ENCODE data around the gene ID2. TPM values are rescaled to one million over a fixed set of nuclear protein-coding genes. Genes with fewer than 3 reads are reported as not detected.

ID2 gene
- total RNA-seq, 1 donor from 2014 or later: 9.4 TPM

DNA sequence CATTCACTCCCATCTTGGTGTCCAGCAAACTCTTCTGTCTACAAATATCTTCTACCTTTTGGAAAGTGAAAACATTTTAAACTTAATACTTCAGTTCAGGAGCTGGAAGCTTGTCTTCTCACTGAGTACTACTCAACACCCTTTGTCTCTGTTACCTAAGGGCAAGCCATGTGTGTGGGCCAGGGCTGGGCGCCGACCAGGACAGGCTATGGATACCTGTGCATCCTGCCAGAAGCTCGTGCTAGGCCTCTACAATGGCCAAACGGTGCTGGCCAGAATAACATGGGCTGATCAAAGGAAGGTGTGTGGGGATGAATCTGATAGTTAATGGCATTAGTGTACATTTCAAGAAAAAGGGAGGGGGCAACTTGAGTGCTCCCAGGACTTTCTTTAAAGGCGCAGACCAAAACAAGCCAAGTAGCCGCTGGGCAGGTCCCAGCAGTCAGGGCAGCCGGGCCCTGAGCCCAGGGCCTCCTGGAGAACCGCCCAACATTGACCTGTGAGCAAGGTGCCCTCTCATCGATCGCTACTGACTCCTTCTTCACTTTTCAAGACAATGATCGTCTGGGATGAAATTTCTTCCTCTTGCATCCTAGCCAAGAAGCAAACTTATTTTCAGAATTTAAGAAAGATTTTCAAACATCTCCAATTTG is 29.0 kb upstream of the ID2 start:
- no peak overlapping the region for H3K4me3 Mint-ChIP-seq (ENCODE audit: unreplicated experiment)
- no peaks in the 10 kb centered on the region for H3K9me3 Mint-ChIP-seq (ENCODE audit: unreplicated experiment)
- DNase-seq (ENCODE audit: low spot score): no peak
- peaks cover 8% of the 10 kb centered on the region for H3K4me1 Mint-ChIP-seq (ENCODE audit: unreplicated experiment)
- TF ChIP-seq, protein P1, sequence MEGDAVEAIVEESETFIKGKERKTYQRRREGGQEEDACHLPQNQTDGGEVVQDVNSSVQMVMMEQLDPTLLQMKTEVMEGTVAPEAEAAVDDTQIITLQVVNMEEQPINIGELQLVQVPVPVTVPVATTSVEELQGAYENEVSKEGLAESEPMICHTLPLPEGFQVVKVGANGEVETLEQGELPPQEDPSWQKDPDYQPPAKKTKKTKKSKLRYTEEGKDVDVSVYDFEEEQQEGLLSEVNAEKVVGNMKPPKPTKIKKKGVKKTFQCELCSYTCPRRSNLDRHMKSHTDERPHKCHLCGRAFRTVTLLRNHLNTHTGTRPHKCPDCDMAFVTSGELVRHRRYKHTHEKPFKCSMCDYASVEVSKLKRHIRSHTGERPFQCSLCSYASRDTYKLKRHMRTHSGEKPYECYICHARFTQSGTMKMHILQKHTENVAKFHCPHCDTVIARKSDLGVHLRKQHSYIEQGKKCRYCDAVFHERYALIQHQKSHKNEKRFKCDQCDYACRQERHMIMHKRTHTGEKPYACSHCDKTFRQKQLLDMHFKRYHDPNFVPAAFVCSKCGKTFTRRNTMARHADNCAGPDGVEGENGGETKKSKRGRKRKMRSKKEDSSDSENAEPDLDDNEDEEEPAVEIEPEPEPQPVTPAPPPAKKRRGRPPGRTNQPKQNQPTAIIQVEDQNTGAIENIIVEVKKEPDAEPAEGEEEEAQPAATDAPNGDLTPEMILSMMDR (IDR thresholded peaks at IDR 0.05; ENCODE audit: unreplicated experiment): no peak
- peaks cover 3% of the 10 kb centered on the region for H3K36me3 Mint-ChIP-seq (ENCODE audit: low read depth, unreplicated experiment)
- H3K27ac Mint-ChIP-seq (ENCODE audit: unreplicated experiment): no peak overlapping the region
- H3K27me3 Mint-ChIP-seq (ENCODE audit: unreplicated experiment): peaks cover 8% of the 10 kb centered on the region

DNA sequence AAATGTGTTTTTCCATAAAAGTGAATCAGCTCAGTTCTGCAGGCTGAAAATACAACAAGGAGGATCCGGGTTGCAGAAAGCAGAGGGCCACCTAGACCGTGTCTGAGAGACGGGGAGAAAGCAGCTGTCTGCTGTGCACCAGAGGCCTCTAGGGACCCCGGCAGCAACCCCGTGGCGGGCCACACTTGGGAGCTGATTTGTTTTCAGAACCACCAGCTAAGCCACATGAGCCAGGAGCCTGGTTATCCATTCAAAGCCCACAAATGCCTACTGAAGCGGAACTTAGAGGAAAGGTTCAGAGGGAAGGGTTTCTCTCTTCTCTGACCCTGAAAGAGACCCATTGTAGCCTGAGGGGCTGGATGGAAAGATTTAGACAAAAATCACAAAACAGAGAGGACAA is 28.4 kb upstream of the ID2 start:
- no peak for DNase-seq (ENCODE audit: low spot score)
- Mint-ChIP-seq H3K4me1 (ENCODE audit: unreplicated experiment) (peaks cover 9% of the 10 kb centered on the region), H3K27ac (ENCODE audit: unreplicated experiment) (no peak overlapping the region), H3K36me3 (ENCODE audit: low read depth, unreplicated experiment) (peaks cover 3% of the 10 kb centered on the region), H3K4me3 (ENCODE audit: unreplicated experiment) (no peak overlapping the region), H3K27me3 (ENCODE audit: unreplicated experiment) (peaks cover 10% of the 10 kb centered on the region), H3K9me3 (ENCODE audit: unreplicated experiment) (no peaks in the 10 kb centered on the region)
- TF ChIP-seq, protein P1 (IDR thresholded peaks at IDR 0.05; ENCODE audit: unreplicated experiment): no peak

DNA sequence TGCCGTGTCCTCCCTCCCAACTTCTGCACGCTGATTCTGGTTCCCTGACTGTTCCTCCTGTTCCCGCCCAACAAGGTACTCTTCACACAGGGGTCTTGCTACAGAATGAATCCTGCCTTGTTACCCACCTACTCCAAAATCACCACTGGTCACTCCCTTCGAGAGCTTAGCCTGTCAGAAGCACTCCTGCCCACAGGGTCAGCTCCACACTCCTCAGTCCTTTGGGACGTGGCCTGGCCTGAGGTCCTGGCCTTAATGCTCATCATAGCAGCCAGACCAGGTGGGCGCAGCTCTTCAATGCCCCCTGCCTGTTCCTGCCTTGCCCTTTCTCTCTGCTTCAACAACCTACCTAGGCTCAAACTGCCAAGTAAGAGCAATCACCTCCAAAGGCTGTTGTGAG is 27.8 kb upstream of the ID2 start:
- TF ChIP-seq, protein P1 (IDR thresholded peaks at IDR 0.05; ENCODE audit: unreplicated experiment): no peak
- Mint-ChIP-seq H3K27ac (ENCODE audit: unreplicated experiment) (no peak overlapping the region), H3K4me1 (ENCODE audit: unreplicated experiment) (peaks cover 9% of the 10 kb centered on the region), H3K4me3 (ENCODE audit: unreplicated experiment) (no peak overlapping the region), H3K27me3 (ENCODE audit: unreplicated experiment) (peaks cover 11% of the 10 kb centered on the region), H3K9me3 (ENCODE audit: unreplicated experiment) (no peaks in the 10 kb centered on the region), H3K36me3 (ENCODE audit: low read depth, unreplicated experiment) (peaks cover under 1% of the 10 kb centered on the region)
- DNase-seq (ENCODE audit: low spot score): no peak

DNA sequence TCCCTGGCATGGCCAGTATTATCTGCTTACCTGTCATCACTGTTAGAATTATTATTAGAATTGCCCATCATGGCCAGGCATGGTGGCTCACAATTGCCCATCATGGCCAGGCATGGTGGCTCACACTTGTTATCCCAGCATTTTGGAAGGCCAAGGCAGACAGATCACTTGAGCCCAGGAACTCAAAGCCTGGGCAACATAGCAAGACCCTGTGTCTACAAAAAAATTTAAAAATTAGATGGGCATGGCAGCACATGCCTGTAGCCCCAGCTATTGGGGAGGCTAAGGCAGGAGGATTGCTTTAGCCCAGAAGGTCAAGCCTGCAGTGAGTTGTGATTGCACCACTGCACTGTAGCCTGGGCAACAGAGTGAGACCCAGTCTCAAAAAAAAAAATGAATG is 27.4 kb upstream of the ID2 start:
- TF ChIP-seq, protein P1 (IDR thresholded peaks at IDR 0.05; ENCODE audit: unreplicated experiment): no peak
- H3K4me1 Mint-ChIP-seq (ENCODE audit: unreplicated experiment): peaks cover 9% of the 10 kb centered on the region
- peaks cover 11% of the 10 kb centered on the region for H3K27me3 Mint-ChIP-seq (ENCODE audit: unreplicated experiment)
- no peak overlapping the region for H3K4me3 Mint-ChIP-seq (ENCODE audit: unreplicated experiment)
- H3K36me3 Mint-ChIP-seq (ENCODE audit: low read depth, unreplicated experiment): no peaks in the 10 kb centered on the region
- no peak for DNase-seq (ENCODE audit: low spot score)
- no peaks in the 10 kb centered on the region for H3K9me3 Mint-ChIP-seq (ENCODE audit: unreplicated experiment)
- no peak overlapping the region for H3K27ac Mint-ChIP-seq (ENCODE audit: unreplicated experiment)

DNA sequence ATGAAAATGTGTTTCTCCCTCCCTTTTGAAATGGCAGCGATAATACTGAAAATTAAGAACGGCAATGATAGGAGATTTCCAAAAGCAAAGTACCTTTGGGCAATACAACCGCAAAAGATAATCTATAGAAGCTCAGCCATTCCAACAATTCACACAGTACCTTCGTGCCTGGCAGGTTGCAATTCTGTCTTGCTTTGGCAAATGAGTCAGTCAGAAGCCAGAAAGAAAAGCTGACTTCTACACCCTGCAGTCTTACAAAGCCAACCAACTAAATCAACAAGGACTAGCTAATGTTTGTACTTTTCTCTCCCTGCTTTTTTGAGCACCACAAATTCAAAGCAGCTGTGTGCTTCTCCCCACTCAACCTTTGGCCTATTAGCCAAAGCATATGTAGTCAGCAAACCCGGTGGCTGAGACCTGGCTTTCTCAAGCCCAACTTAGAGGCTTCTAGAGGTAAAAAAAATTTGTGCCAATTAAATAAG is 25.7 kb upstream of the ID2 start:
- TF ChIP-seq, protein P1 (IDR thresholded peaks at IDR 0.05; ENCODE audit: unreplicated experiment): no peak
- H3K36me3 Mint-ChIP-seq (ENCODE audit: low read depth, unreplicated experiment): no peaks in the 10 kb centered on the region
- no peak overlapping the region for H3K4me3 Mint-ChIP-seq (ENCODE audit: unreplicated experiment)
- H3K4me1 Mint-ChIP-seq (ENCODE audit: unreplicated experiment): peaks cover 9% of the 10 kb centered on the region
- peaks cover 13% of the 10 kb centered on the region for H3K27me3 Mint-ChIP-seq (ENCODE audit: unreplicated experiment)
- no peaks in the 10 kb centered on the region for H3K9me3 Mint-ChIP-seq (ENCODE audit: unreplicated experiment)
- DNase-seq (ENCODE audit: low spot score): no peak
- H3K27ac Mint-ChIP-seq (ENCODE audit: unreplicated experiment): no peak overlapping the region

Measured in endothelial cell (in vitro differentiated cells).